ENCODE measurements around the gene PEX5L. TPM values are rescaled to one million over a fixed set of nuclear protein-coding genes. Genes with fewer than 3 reads are reported as not detected.

PEX5L gene
- total and polyA plus RNA-seq, 8 donors = 0.08 to 2.4 TPM; not detected in 6

DNA sequence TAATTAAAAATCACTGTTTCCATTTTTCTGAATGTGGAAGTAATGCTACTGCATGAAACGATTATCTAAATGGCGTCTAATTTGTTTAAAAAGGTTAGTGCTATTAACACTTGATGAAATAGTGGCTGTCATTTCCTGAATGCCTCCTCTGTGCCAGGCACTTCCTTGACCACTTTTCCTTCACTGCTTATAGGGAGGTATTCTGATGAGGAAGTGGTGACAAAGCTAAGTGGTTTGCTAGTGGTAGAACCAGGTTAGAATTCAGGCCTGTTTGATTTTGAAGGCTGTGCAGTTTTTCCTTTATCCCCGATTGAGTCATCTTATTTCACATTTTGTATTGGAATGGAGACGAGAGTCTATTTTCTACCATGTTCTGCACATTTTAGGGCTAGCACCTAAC, 264.9 kb downstream of the PEX5L start:
- no peak overlapping the region for H3K4me3 ChIP-seq
- H3K36me3 ChIP-seq = peaks cover 3 to 40% (median 30%) of the 10 kb centered on the region in 4 donors
- DNase-seq = no peak
- TF ChIP-seq, protein P1, sequence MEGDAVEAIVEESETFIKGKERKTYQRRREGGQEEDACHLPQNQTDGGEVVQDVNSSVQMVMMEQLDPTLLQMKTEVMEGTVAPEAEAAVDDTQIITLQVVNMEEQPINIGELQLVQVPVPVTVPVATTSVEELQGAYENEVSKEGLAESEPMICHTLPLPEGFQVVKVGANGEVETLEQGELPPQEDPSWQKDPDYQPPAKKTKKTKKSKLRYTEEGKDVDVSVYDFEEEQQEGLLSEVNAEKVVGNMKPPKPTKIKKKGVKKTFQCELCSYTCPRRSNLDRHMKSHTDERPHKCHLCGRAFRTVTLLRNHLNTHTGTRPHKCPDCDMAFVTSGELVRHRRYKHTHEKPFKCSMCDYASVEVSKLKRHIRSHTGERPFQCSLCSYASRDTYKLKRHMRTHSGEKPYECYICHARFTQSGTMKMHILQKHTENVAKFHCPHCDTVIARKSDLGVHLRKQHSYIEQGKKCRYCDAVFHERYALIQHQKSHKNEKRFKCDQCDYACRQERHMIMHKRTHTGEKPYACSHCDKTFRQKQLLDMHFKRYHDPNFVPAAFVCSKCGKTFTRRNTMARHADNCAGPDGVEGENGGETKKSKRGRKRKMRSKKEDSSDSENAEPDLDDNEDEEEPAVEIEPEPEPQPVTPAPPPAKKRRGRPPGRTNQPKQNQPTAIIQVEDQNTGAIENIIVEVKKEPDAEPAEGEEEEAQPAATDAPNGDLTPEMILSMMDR (IDR thresholded peaks at IDR 0.05) = no peak
- TF ChIP-seq EP300 (IDR thresholded peaks at IDR 0.05) (no peak), POLR2A (IDR thresholded peaks at IDR 0.05) (no peak), POLR2AphosphoS5 (IDR thresholded peaks at IDR 0.05) (no peak)
- H3K27me3 ChIP-seq = no peaks in the 10 kb centered on the region
- H3K4me1 ChIP-seq = no peaks in the 10 kb centered on the region
- peaks cover 0 to 9% (median 0%) of the 10 kb centered on the region in 4 donors for H3K9me3 ChIP-seq
- H3K27ac ChIP-seq = no peak overlapping the region
- intact Hi-C loops (cut with DNase I; ENCODE audit: low total_unique reads) = no loop called here
- 82 to 86% (median 84%) methylated on average over 4 of the region's 4 CpGs for WGBS, 5 donors

DNA sequence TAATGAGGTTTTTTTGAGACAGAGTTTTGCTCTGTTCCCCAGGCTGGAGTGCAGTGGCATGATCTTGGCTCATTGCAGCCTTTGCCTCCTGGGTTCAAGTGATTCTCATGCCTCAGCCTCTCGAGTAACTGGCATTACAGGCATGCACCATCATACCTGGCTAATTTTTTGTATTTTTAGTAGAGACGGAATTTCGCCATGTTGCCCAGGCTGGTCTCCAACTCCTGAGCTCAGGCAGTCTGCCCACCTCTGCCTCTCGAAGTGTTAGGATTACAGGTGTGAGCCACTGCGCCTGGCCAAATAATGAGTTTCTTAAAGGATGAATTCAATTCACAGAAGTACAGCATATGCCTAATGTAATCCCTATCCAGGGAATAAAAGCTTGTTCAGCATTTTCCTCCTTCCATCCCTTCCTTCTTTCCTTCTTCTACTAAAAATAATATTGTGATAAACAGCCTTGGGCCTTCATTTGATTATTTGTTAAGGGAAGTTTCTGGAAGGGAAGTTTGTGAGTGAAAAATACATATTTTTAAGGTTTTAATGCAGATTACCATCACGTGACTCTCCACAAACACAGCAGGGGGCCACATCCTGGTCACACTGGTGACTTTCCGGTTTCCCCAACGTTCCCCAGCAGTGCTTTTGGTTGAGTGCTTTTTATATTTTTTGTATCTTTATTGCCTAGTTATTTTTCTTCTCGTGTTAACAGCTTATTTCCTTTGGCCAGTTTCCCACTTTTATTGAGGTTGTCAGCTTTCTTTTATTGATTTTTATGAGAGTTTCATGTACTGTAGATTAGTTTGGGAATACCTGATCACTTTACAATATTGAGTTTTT, 267.1 kb downstream of the PEX5L start:
- Histone ChIP-seq H3K27ac (no peak overlapping the region), H3K4me3 (no peak overlapping the region), H3K27me3 (no peaks in the 10 kb centered on the region), H3K9me3 (no peaks in the 10 kb centered on the region), H3K36me3 (peaks cover 3 to 51% (median 44%) of the 10 kb centered on the region in 4 donors), H3K4me1 (no peaks in the 10 kb centered on the region)
- TF ChIP-seq, protein P1 (IDR thresholded peaks at IDR 0.05) = no peak
- TF ChIP-seq EP300 (IDR thresholded peaks at IDR 0.05) = no peak
- TF ChIP-seq POLR2AphosphoS5 (IDR thresholded peaks at IDR 0.05) = no peak
- no peak for TF ChIP-seq POLR2A (IDR thresholded peaks at IDR 0.05)
- peak in 1 of 2 donors; percentile 10 for DNase-seq
- intact Hi-C loops (cut with DNase I; ENCODE audit: low total_unique reads) = no loop called here
- WGBS, 5 donors = 57 to 62% (median 59%) methylated on average over 9 of the region's 9 CpGs

DNA sequence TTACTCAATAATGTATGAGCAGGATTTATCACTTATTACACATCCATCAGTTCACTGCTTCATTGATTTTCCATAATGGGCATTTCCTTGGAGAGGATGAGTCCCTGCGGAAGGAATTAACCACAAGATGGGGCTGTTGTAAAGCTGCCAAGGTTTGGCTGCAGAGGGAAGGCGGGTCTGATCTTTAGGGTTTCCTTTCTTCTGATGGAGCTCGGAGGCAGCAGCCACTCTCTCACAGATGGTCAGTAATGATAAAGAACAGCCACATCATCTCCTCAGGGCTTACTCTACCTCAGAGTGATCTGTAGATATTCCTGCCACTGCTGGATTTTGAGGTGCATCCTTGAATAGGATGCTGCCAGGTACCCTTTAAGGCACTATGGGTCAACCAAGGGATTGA, 268.7 kb downstream of the PEX5L start:
- WGBS, 5 donors = 41 to 58% (median 46%) methylated on average over 3 of the region's 3 CpGs
- no peak overlapping the region for H3K4me3 ChIP-seq
- H3K9me3 ChIP-seq = no peaks in the 10 kb centered on the region
- intact Hi-C loops (cut with DNase I; ENCODE audit: low total_unique reads) = no loop called here
- no peaks in the 10 kb centered on the region for H3K27me3 ChIP-seq
- TF ChIP-seq EP300 (IDR thresholded peaks at IDR 0.05) (no peak), POLR2A (IDR thresholded peaks at IDR 0.05) (no peak), POLR2AphosphoS5 (IDR thresholded peaks at IDR 0.05) (no peak)
- TF ChIP-seq, protein P1 (IDR thresholded peaks at IDR 0.05) = peak in 3 of 7 experiments; percentile 14 to 21 (median 17)
- H3K4me1 ChIP-seq = no peaks in the 10 kb centered on the region
- H3K27ac ChIP-seq = no peak overlapping the region
- peaks cover 0 to 48% (median 47%) of the 10 kb centered on the region in 4 donors for H3K36me3 ChIP-seq
- DNase-seq = peak in 1 of 2 donors; percentile 68

DNA sequence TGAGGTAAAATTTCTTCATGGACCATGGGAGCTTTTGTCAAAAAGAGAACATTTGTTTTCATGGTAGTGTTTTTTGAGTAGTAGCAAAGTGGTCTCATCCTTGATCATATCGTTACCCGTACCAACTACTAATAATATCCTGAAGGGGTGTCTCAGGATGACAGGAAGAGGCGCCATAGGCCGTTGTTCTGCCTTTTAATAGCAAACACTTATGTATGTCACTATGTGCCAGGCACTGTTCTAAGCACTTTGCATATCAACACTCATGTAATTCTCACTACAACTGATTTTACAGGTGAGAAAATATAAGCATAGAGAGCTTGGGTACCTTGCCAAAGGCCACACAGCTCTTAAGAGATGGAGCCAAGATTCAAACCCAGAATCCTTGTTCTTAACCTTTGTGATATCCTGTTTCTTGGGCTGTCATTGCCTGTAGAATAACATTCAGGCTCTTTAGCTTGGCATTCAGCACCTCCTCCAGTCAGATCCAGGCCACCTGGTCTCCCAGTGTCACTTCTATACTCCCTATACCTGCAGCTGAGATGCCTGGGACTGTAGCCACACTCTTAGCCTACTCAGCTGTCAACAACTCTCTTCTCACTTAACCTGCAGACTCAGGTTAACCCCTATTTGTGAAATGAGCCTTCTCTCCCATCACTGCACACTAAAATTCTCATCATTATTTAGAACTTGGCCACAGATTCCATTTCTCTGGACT, 270.2 kb downstream of the PEX5L start:
- TF ChIP-seq, protein P1 (IDR thresholded peaks at IDR 0.05) = no peak
- Histone ChIP-seq H3K27ac (no peak overlapping the region), H3K27me3 (no peaks in the 10 kb centered on the region), H3K36me3 (peaks cover 0 to 57% (median 47%) of the 10 kb centered on the region in 4 donors), H3K9me3 (no peaks in the 10 kb centered on the region), H3K4me1 (no peaks in the 10 kb centered on the region), H3K4me3 (no peak overlapping the region)
- no peak for DNase-seq
- intact Hi-C loops (cut with DNase I; ENCODE audit: low total_unique reads) = no loop called here
- 91 to 96% (median 92%) methylated on average over 4 of the region's 4 CpGs for WGBS, 5 donors

All from stomach (tissue), 9 donors.